ENCODE results near the gene PCDHA8.
"Not testable (repeated sequence)": the region's sequence is repeated elsewhere in the genome, so short reads cannot be mapped to it uniquely, and the experiment has no call there.

The PCDHA8 gene

DNA sequence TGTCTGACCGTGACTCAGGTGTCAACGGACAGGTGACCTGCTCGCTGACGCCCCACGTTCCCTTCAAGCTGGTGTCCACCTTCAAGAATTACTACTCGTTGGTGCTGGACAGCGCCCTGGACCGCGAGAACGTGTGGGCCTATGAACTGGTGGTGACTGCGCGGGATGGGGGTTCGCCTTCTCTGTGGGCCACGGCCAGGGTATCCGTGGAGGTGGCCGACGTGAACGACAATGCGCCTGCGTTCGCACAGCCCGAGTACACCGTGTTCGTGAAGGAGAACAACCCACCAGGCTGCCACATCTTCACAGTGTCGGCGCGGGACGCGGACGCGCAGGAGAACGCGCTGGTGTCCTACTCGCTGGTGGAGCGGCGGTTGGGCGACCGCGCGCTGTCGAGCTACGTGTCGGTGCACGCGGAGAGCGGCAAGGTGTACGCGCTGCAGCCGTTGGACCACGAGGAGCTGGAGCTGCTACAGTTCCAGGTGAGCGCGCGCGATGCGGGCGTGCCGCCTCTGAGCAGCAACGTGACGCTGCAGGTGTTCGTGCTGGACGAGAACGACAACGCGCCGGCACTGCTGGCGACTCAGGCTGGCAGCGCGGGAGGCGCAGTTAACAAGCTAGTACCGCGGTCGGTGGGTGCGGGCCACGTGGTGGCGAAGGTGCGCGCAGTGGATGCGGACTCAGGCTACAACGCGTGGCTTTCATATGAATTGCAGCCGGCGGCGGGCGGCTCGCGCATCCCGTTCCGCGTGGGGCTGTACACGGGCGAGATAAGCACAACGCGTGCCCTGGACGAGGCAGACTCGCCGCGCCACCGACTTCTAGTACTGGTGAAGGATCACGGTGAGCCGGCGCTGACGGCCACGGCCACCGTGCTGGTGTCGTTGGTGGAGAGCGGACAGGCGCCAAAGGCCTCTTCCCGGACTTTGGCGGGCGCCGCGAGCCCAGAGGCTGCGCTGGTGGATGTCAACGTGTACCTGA lies 29.5 kb downstream of the PCDHA8 start:
- DNase-seq (ENCODE audit: low read depth in 3 of 3, low spot score in 1 of 3), result no peak

DNA sequence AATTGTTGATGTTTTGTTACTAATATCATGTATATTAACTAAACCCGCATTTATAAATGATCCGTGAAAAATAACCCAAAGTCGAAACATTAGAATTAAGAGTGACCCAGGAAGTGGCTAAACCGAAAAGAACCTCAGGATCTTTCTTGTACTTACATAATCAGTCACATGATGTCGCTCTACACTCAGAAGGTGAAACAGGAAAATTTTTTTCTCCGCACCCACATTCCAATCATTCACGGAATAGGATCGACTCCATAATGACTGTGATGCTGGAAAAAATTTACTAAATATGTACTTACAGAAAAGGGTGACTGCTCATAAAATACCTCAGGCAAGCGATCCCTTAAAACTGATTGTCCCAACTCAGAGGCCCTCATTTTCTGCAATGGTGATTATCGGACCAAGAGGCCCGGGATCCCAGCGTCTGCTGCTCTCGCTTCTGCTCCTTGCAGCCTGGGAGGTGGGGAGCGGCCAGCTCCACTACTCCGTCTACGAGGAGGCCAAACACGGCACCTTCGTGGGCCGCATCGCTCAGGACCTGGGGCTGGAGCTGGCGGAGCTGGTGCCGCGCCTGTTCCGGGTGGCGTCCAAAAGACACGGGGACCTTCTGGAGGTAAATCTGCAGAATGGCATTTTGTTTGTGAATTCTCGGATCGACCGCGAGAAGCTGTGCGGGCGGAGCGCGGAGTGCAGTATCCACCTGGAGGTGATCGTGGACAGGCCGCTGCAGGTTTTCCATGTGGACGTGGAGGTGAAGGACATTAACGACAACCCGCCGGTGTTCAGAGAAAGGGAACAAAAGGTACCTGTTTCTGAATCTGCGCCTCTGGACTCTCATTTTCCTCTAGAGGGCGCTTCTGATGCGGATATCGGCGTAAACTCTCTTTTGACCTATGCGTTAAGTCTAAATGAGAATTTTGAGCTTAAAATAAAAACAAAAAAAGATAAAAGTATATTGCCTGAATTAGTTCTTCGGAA lies 34.4 kb downstream of the PCDHA8 start, which contains the start of gene PCDHA12:
Gene PCDHA12, plus strand, starts transcription at position 224 of the 981 bp plus-strand sequence. Its CDS starts 165 bp downstream, at position 389.
- no peak for DNase-seq (ENCODE audit: low read depth in 3 of 3, low spot score in 1 of 3)

DNA sequence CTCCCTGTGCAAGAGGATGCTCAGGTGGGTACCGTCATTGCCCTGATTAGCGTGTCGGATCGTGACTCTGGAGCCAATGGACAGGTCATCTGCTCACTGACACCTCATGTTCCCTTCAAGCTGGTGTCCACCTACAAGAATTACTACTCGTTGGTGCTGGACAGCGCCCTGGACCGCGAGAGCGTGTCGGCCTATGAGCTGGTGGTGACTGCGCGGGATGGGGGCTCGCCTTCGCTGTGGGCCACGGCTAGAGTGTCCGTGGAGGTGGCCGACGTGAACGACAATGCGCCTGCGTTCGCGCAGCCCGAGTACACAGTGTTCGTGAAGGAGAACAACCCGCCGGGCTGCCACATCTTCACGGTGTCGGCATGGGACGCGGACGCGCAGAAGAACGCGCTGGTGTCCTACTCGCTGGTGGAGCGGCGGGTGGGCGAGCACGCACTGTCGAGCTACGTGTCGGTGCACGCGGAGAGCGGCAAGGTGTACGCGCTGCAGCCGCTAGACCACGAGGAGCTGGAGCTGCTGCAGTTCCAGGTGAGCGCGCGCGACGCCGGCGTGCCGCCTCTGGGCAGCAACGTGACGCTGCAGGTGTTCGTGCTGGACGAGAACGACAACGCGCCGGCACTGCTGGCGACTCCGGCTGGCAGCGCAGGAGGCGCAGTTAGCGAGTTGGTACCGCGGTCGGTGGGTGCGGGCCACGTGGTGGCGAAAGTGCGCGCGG lies 35.7 kb downstream of the PCDHA8 start:
- not testable (repeated sequence) for DNase-seq (ENCODE audit: low read depth in 3 of 3, low spot score in 1 of 3)

DNA sequence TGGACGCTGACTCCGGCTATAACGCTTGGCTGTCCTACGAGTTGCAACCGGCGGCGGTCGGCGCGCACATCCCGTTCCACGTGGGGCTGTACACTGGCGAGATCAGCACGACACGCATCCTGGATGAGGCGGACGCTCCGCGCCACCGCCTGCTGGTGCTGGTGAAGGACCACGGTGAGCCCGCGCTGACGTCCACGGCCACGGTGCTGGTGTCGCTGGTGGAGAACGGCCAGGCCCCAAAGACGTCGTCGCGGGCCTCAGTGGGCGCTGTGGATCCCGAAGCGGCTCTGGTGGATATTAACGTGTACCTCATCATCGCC lies 36.2 kb downstream of the PCDHA8 start:
- DNase-seq (ENCODE audit: low read depth in 3 of 3, low spot score in 1 of 3), result no peak

DNA sequence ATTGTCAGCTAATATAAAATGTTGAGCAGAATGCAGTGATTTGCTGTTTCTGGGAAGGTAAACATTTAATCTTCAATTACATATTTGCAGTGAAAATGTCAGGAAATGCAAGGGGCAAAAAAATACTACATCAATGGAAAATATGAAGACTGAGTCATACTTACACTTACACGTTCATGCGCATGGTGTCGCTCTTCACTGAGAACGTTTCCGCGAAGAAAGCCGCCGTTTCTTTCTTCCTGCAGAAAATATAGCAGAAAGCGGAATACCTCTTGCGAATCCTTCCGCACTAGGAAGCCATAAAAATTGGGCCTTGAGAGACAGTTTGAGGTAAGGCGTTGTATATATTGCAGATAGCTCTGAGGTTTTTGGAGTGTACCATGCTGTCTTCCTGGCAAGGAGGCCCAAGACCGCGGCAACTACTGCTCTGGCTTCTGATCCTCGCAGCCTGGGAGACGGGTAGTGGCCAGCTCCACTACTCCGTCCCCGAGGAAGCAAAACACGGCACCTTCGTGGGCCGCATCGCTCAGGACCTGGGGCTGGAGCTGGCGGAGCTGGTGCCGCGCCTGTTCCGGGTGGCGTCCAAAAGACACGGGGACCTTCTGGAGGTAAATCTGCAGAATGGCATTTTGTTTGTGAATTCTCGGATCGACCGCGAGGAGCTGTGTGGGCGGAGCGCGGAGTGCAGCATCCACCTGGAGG lies 41.1 kb downstream of the PCDHA8 start, which contains the start of gene PCDHA13:
Gene PCDHA13, plus strand, starts transcription at position 236 of the 702 bp plus-strand sequence. Its CDS starts 145 bp downstream, at position 381.
- DNase-seq (ENCODE audit: low read depth in 3 of 3, low spot score in 1 of 3), result no peak

DNA sequence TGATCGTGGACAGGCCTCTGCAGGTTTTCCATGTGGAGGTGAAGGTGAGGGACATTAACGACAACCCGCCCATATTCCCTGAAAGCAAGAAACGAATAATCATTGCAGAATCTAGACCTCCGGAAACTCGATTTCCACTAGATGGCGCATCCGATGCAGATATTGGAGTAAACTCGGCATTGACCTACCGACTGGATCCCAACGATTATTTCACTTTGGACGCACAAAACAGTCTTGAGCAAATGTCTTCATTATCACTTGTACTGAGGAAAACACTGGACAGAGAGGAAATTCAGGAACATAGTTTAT lies 41.6 kb downstream of the PCDHA8 start:
- DNase-seq (ENCODE audit: low read depth in 3 of 3, low spot score in 1 of 3), result no peak

DNA sequence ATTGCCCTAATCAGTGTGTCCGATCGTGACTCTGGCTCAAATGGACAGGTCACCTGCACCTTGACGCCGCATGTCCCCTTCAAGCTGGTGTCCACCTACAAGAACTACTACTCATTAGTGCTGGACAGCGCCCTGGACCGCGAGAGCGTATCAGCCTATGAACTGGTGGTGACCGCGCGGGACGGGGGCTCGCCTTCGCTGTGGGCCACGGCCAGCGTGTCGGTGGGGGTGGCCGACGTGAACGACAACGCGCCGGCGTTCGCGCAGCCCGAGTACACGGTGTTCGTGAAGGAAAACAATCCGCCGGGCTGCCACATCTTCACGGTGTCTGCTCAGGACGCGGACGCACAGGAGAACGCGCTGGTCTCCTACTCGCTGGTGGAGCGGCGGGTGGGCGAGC lies 42.4 kb downstream of the PCDHA8 start:
- no peak for DNase-seq (ENCODE audit: low read depth in 3 of 3, low spot score in 1 of 3)

DNA sequence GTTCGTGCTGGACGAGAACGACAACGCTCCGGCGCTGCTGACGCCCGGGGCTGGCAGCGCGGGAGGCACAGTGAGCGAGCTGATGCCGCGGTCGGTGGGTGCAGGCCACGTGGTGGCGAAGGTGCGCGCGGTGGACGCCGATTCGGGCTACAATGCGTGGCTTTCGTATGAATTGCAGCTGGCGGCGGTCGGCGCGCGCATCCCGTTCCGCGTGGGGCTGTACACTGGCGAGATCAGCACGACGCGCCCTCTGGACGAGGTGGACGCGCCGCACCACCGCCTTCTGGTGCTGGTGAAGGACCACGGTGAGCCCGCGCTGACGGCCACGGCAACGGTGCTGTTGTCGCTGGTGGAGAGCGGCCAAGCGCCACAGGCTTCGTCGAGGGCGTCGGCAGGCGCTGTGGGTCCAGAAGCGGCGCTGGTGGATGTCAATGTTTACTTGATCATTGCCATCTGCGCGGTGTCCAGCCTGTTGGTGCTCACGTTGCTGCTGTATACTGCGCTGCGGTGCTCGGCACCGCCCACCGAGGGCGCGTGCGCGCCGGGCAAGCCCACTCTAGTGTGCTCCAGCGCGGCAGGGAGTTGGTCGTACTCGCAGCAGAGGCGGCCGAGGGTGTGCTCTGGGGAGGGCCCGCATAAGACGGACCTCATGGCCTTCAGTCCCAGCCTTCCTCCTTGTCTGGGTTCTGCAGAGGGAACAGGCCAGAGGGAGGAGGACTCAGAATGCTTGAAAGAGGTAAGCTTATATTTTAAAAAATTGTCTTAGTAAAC lies 43.1 kb downstream of the PCDHA8 start:
- no peak for DNase-seq (ENCODE audit: low read depth in 3 of 3, low spot score in 1 of 3)
